H1 (cell line): ENCODE results near the gene GSE1. TPM values are rescaled to one million over a fixed set of nuclear protein-coding genes. Genes with fewer than 3 reads are reported as not detected.

Source experiments
- CTCF ChIA-PET: fragments of 300-600 bp; sonication (Branson Sonifier 250); formaldehyde crosslinking; loops from one replicate; lab custom pipeline; 2021; ENCODE audit not compliant: partially characterized antibody; lab: Charles Lee
- POLR2A ChIA-PET: fragments of 300-600 bp; sonication (Branson Sonifier 250); formaldehyde crosslinking; loops from one replicate; lab custom pipeline; 2021; ENCODE audit warnings: inconsistent platforms; ENCODE audit not compliant: partially characterized antibody; lab: Charles Lee
- DNase-seq, 2 experiments: peaks; one replicate each; pipeline versions ENCODE4 v3.0.0 to v3.0.0-alpha.2; 2010 to 2022; ENCODE audit warnings: low spot score in 2 of 2, low read depth in 1 of 2, mixed read lengths in 1 of 2
- FAIRE-seq: peaks from 2 replicates; lab custom pipeline; 2011; peaks lifted over from hg19 to GRCh38; lab: Jason Lieb, UNC
- H2AFZ ChIP-seq: 2 replicates; pipeline ENCODE4 v1.8.1; 2012; ENCODE audit warnings: low read length, inconsistent platforms
- H2AK5ac ChIP-seq: 2 replicates; pipeline ENCODE4 v1.6.1; 2013; ENCODE audit warnings: low read depth, low read length
- H2BK120ac ChIP-seq: replicated peaks from 2 replicates; pipeline ENCODE3; 2013; ENCODE audit warnings: low read depth, low read length, inconsistent platforms
- H2BK12ac ChIP-seq: 2 replicates; pipeline ENCODE4 v1.6.1; 2013; ENCODE audit warnings: low read depth, low read length
- H2BK15ac ChIP-seq: 2 replicates; pipeline ENCODE4 v1.6.1; 2013; ENCODE audit warnings: low read length
- H2BK20ac ChIP-seq: 2 replicates; pipeline ENCODE4 v1.6.1; 2013; ENCODE audit warnings: low read length
- H2BK5ac ChIP-seq: 2 replicates; pipeline ENCODE4 v1.6.1; 2013; ENCODE audit warnings: low read depth, low read length
- H3K14ac ChIP-seq: 2 replicates; pipeline ENCODE4 v1.6.1; 2013; ENCODE audit warnings: inconsistent platforms; ENCODE audit not compliant: insufficient read length
- H3K18ac ChIP-seq: 2 replicates; pipeline ENCODE4 v1.6.1; 2013; ENCODE audit warnings: low read length; ENCODE audit errors: extremely low read depth
- H3K23ac ChIP-seq: 2 replicates; pipeline ENCODE4 v1.6.1; 2013; ENCODE audit warnings: inconsistent platforms; ENCODE audit not compliant: insufficient read length
- H3K23me2 ChIP-seq: 2 replicates; pipeline ENCODE4 v1.6.1; 2013; ENCODE audit warnings: low read depth, low read length
- H3K27ac ChIP-seq: 2 replicates; pipeline ENCODE4 v1.6.1; 2011; ENCODE audit warnings: low read depth, low read length, inconsistent platforms
- H3K27me3 ChIP-seq, 4 experiments: replicated peaks in 1 of 4; 1 replicate in 1 of 4; 2 replicates in 3 of 4; pipeline versions ENCODE4 v1.6.1 to v1.8.1; 2011 to 2013; ENCODE audit warnings: low read length in 3 of 4, mild to moderate bottlenecking in 3 of 4, inconsistent platforms in 2 of 4, mixed read lengths in 2 of 4, moderate library complexity in 1 of 4; ENCODE audit not compliant: control insufficient read depth in 3 of 4, insufficient read depth in 3 of 4; ENCODE audit errors: extremely low read depth in 1 of 4
- H3K36me3 ChIP-seq, 4 experiments: 2 replicates each; pipeline versions ENCODE4 v1.6.1 to v1.8.1; 2011 to 2013; ENCODE audit warnings: mild to moderate bottlenecking in 4 of 4, low read length in 3 of 4, moderate library complexity in 2 of 4, control low read depth in 1 of 4, inconsistent platforms in 1 of 4; ENCODE audit not compliant: insufficient read depth in 4 of 4, control insufficient read depth in 2 of 4
- H3K4ac ChIP-seq: replicated peaks from 2 replicates; pipeline ENCODE3; 2013; ENCODE audit warnings: low read length, low read depth, mixed read lengths, inconsistent platforms; ENCODE audit not compliant: insufficient read length
- H3K4me1 ChIP-seq, 4 experiments: replicated peaks in 1 of 4; 1 replicate in 1 of 4; 2 replicates in 3 of 4; pipeline versions ENCODE4 v1.6.1 to v1.8.1; 2011 to 2013; ENCODE audit warnings: low read length in 3 of 4, inconsistent platforms in 2 of 4, mixed read lengths in 1 of 4; ENCODE audit not compliant: insufficient read depth in 4 of 4, control insufficient read depth in 3 of 4
- H3K4me2 ChIP-seq, 2 experiments: 2 replicates each; pipeline versions ENCODE4 v1.6.1 to v1.8.1; 2011 to 2013; ENCODE audit warnings: low read depth in 2 of 2, low read length in 2 of 2, control low read depth in 1 of 2, inconsistent platforms in 1 of 2, mild to moderate bottlenecking in 1 of 2; ENCODE audit not compliant: insufficient read depth in 1 of 2
- H3K4me3 ChIP-seq, 4 experiments: fragments of 200-600, 300-600 bp in 1 of 4; sonication (generic), shearing (Covaris generic), sonication (Bioruptor Twin) in 1 of 4; 2 replicates each; pipeline versions ENCODE4 v1.5.1 to v1.8.1; 2011 to 2016; ENCODE audit warnings: low read length in 4 of 4, low read depth in 3 of 4, control low read depth in 2 of 4, inconsistent platforms in 2 of 4, mild to moderate bottlenecking in 2 of 4, mixed read lengths in 1 of 4, moderate library complexity in 1 of 4; ENCODE audit not compliant: insufficient read depth in 2 of 4; ENCODE audit errors: extremely low read depth in 1 of 4
- H3K56ac ChIP-seq: replicated peaks from 2 replicates; pipeline ENCODE3; 2013; ENCODE audit warnings: low read depth, mild to moderate bottlenecking, mixed read lengths, low read length, inconsistent platforms; ENCODE audit not compliant: insufficient read length
- H3K79me1 ChIP-seq: 2 replicates; pipeline ENCODE4 v1.6.1; 2013; ENCODE audit warnings: low read depth, low read length, control low read depth
- H3K79me2 ChIP-seq, 2 experiments: 2 replicates each; pipeline versions ENCODE4 v1.6.1 to v1.8.1; 2012 to 2013; ENCODE audit warnings: low read length in 2 of 2, mild to moderate bottlenecking in 2 of 2, inconsistent platforms in 1 of 2; ENCODE audit not compliant: insufficient read depth in 2 of 2, control insufficient read depth in 1 of 2
- H3K9ac ChIP-seq, 4 experiments: replicated peaks in 1 of 4; 1 replicate in 1 of 4; 2 replicates in 3 of 4; pipeline versions ENCODE4 v1.6.1 to v1.8.1; 2011 to 2013; ENCODE audit warnings: low read depth in 3 of 4, low read length in 3 of 4, control low read depth in 2 of 4, mild to moderate bottlenecking in 2 of 4, moderate library complexity in 2 of 4, inconsistent platforms in 1 of 4; ENCODE audit errors: extremely low read depth in 1 of 4
- H3K9me3 ChIP-seq, 2 experiments: 2 replicates each; pipeline versions ENCODE4 v1.6.1 to v1.8.1; 2012 to 2013; ENCODE audit warnings: mild to moderate bottlenecking in 2 of 2, moderate library complexity in 2 of 2, control low read depth in 1 of 2, inconsistent platforms in 1 of 2, low read depth in 1 of 2, low read length in 1 of 2, mixed read lengths in 1 of 2; ENCODE audit not compliant: insufficient read depth in 2 of 2
- H4K20me1 ChIP-seq, 2 experiments: replicated peaks in 1 of 2; 2 replicates each; pipeline versions ENCODE3 to v1.8.1; 2011 to 2013; ENCODE audit warnings: inconsistent platforms in 2 of 2, low read length in 2 of 2, mild to moderate bottlenecking in 1 of 2; ENCODE audit not compliant: insufficient read depth in 2 of 2, control insufficient read depth in 1 of 2
- H4K5ac ChIP-seq: 2 replicates; pipeline ENCODE4 v1.6.1; 2013; ENCODE audit warnings: low read length, low read depth, mixed read lengths, inconsistent platforms; ENCODE audit not compliant: insufficient read length
- H4K8ac ChIP-seq: 2 replicates; pipeline ENCODE4 v1.8.0; 2013; ENCODE audit warnings: mild to moderate bottlenecking, moderate library complexity, low read length, inconsistent platforms; ENCODE audit not compliant: insufficient read depth; ENCODE audit errors: extremely low read depth
- H4K91ac ChIP-seq: replicated peaks from 2 replicates; pipeline ENCODE3; 2013; ENCODE audit warnings: low read length, mixed read lengths, inconsistent platforms; ENCODE audit not compliant: insufficient read length
- E2F6 ChIP-seq: IDR thresholded peaks from 2 replicates; pipeline ENCODE4 v1.6.1; 2012; ENCODE audit warnings: inconsistent platforms
- EP300 ChIP-seq, 2 experiments: IDR thresholded peaks; 1 replicate in 1 of 2; 2 replicates in 1 of 2; pipeline ENCODE4 v1.6.1; 2011 to 2012; ENCODE audit warnings: low read depth in 2 of 2, low read length in 2 of 2, mild to moderate bottlenecking in 2 of 2, borderline replicate concordance in 1 of 2, inconsistent platforms in 1 of 2, moderate library complexity in 1 of 2
- NANOG ChIP-seq: IDR thresholded peaks from 2 replicates; pipeline ENCODE4 v1.6.1; 2011; ENCODE audit warnings: low read length, low read depth, mild to moderate bottlenecking, inconsistent platforms; ENCODE audit not compliant: insufficient read depth, poor library complexity, severe bottlenecking
- WGBS, 2 experiments: shearing (Covaris generic) in 1 of 2; methylation state at CpG; one replicate each; pipeline versions ENCODE4 v1.1.6 to v1.1.7; 2013 to 2015; ENCODE audit warnings: low lambda C conversion rate in 2 of 2, mixed read lengths in 2 of 2, inconsistent platforms in 1 of 2, low coverage in 1 of 2, missing lambda C conversion rate in 1 of 2; ENCODE audit not compliant: insufficient replicate concordance in 2 of 2, insufficient coverage in 1 of 2, insufficient read length in 1 of 2; ENCODE audit errors: extremely low coverage in 1 of 2, missing lambda C conversion rate in 1 of 2; 5-methylcytosine and 5-hydroxymethylcytosine counted together
- polyA plus RNA-seq, 7 experiments: library from polyadenylated mRNA; depleted of rRNA in 3 of 7; stranded (reverse) in 5 of 7; unstranded in 2 of 7; fragments of >200 nt in 5 of 7; fragments of 200-250 nt in 2 of 7; gene quantifications; 1 replicate in 5 of 7; 2 replicates in 1 of 7; 4 replicates in 1 of 7; pipeline versions ENCODE4 v1.2.1 to v1.2.3, GENCODE V29; 2011 to 2013; ENCODE audit warnings: missing spikeins in 2 of 7, mixed read lengths in 2 of 7
- total RNA-seq: library from RNA; stranded (reverse); fragmentation: NEBNext Ultra II Directional; extraction: Animal tissue kit (Norgen Biotek cat#: 25700); gene quantifications from 2 replicates; pipeline ENCODE4 v1.2.1, GENCODE V29; 2021

Gene GSE1
- total and polyA plus RNA-seq, 2 of the 8 experiments (the other 6 are each of a cell fraction or from before 2014, with no cell fraction given) = 26.0 to 65.6 TPM

- Histone ChIP-seq H3K27me3 (no peaks in the 10 kb centered on the region), H3K79me2 (peaks cover 0 to 91% of the 10 kb centered on the region in 2 experiments; a peak in 3 of 4 replicates), H3K9me3 (no peaks in the 10 kb centered on the region), H3K4me3 (no peak overlapping the region), H3K79me1 (peaks cover 18% of the 10 kb centered on the region), H4K5ac (no peak overlapping the region), H3K18ac (no peak overlapping the region), H3K23me2 (no peaks in the 10 kb centered on the region), H3K36me3 (peaks cover 0 to 7% (median 0%) of the 10 kb centered on the region in 4 experiments; a peak in 3 of 8 replicates), H2BK20ac (no peak overlapping the region), H2BK5ac (no peak overlapping the region), H3K4me2 (no peak overlapping the region), H3K56ac (no peak overlapping the region), H4K91ac (no peak overlapping the region), H4K20me1 (peaks cover 43 to 62% of the 10 kb centered on the region in 2 experiments), H2BK120ac (no peak overlapping the region), H4K8ac (no peak overlapping the region), H3K27ac (no peak overlapping the region), H3K14ac (no peak overlapping the region), H2AFZ (no peak overlapping the region), H3K4ac (no peak overlapping the region), H2BK15ac (no peak overlapping the region), H3K23ac (no peak overlapping the region), H2BK12ac (no peak overlapping the region), H3K9ac (no peak overlapping the region), H3K4me1 (peaks cover 0 to 5% (median 0%) of the 10 kb centered on the region in 4 experiments; a peak in 4 of 7 replicates), H2AK5ac (no peak overlapping the region)
- POLR2A ChIA-PET = interaction anchor here (1.1 kb wide), 1 partner anchor 9 kb away, joined by 3 read pairs; no protein-coding TSS in a partner anchor
- TF ChIP-seq NANOG (no peak), E2F6 (no peak), EP300 (IDR thresholded peaks at IDR 0.05; ENCODE audit: borderline replicate concordance in 1 of 2, low read depth in 2 of 2, low read length in 2 of 2) (no peak)
- no peak for DNase-seq
- CTCF ChIA-PET = interaction anchor here (1.2 to 2.3 kb wide), 2 partner anchors 25 to 219 kb away, joined by 3 to 6 read pairs; no protein-coding TSS in a partner anchor
- FAIRE-seq = no peak
- 98% methylated on average over 20 of the region's 31 CpGs; no CpG with 5 or more reads in 1 of the 2 experiments for WGBS, 2 experiments
Measured at GRCh38 chr16:85640585-85640984, 27.5 kb downstream of the GSE1 start.
